Lower lobe of right lung (tissue), 2 donors: Measurements from ENCODE around the gene RASD1. TPM values are rescaled to one million over a fixed set of nuclear protein-coding genes. Genes with fewer than 3 reads are reported as not detected.
A peak's percentile ranks its signal among the peaks of the same experiment; 100 is the strongest.

Experiments used
- ATAC-seq, 2 donors: fragments of 200-7000 bp; cut with Tn5 transposase; one replicate each; pipeline ENCODE4 v1.9.1; 2020 to 2022; ENCODE audit warnings: mild to moderate bottlenecking in 2 of 2, moderate library complexity in 2 of 2
- DNase-seq: peaks from one replicate; pipeline ENCODE4 v3.0.0-alpha.2; 2020
- H3K27ac ChIP-seq: fragments of 200-600 bp; one replicate; pipeline ENCODE4 v1.8.0; 2022
- H3K27me3 ChIP-seq: fragments of 200-600 bp; one replicate; pipeline ENCODE4 v1.8.0; 2022; ENCODE audit warnings: low read depth
- H3K36me3 ChIP-seq: fragments of 200-600 bp; one replicate; pipeline ENCODE4 v1.8.0; 2022; ENCODE audit warnings: mild to moderate bottlenecking
- H3K4me1 ChIP-seq: fragments of 200-600 bp; one replicate; pipeline ENCODE4 v1.8.0; 2022
- H3K4me3 ChIP-seq: fragments of 200-600 bp; one replicate; pipeline ENCODE4 v1.8.0; 2022; ENCODE audit warnings: mild to moderate bottlenecking
- H3K9me3 ChIP-seq: fragments of 200-600 bp; one replicate; pipeline ENCODE4 v1.8.0; 2022
- CTCF ChIP-seq: fragments of 200-600 bp; IDR thresholded peaks from one replicate; pipeline ENCODE4 v1.8.0; 2022; ENCODE audit warnings: antibody characterized with exemption, mild to moderate bottlenecking
- intact Hi-C: fragments of 100-400 bp; cut with DNase I; formaldehyde crosslinking; loops from one replicate; pipeline ENCODE4 v1.11.0; 2022
- total RNA-seq: library from RNA; stranded (reverse); fragmentation: NEBNext Ultra II Directional; extraction: Animal tissue kit (Norgen Biotek cat#: 25700); gene quantifications from one replicate; pipeline ENCODE4 v1.2.1, GENCODE V29; 2021
- donor health status: DM: no; HTN: yes; CAD: no; lungs with severe emphysema.

Gene RASD1
- total RNA-seq, 1 donor from 2014 or later: 24.6 TPM

- ATAC-seq (no peak), DNase-seq (no peak)
- intact Hi-C loops: no loop called here
- Histone ChIP-seq H3K27me3 (no peaks in the 10 kb centered on the region), H3K9me3 (no peaks in the 10 kb centered on the region), H3K27ac (no peak overlapping the region), H3K4me1 (peaks cover 16% of the 10 kb centered on the region), H3K36me3 (no peaks in the 10 kb centered on the region), H3K4me3 (no peak overlapping the region)
- no peak for TF ChIP-seq CTCF
Observed at GRCh38 chr17:17531156-17531555, 35.0 kb upstream of the RASD1 start.

- Histone ChIP-seq H3K4me1 (peaks cover 12% of the 10 kb centered on the region), H3K36me3 (no peaks in the 10 kb centered on the region), H3K9me3 (no peaks in the 10 kb centered on the region), H3K4me3 (no peak overlapping the region), H3K27me3 (no peaks in the 10 kb centered on the region), H3K27ac (no peak overlapping the region)
- ATAC-seq: no peak
- intact Hi-C loops: no loop called here
- no peak for TF ChIP-seq CTCF
- no peak for DNase-seq
Observed at GRCh38 chr17:17528696-17529652, 32.8 kb upstream of the RASD1 start.

GRCh38 chr17:17527956-17528500 is 31.8 kb upstream of the RASD1 start:
- Histone ChIP-seq H3K27me3 (no peaks in the 10 kb centered on the region), H3K36me3 (no peaks in the 10 kb centered on the region), H3K4me3 (no peak overlapping the region), H3K27ac (no peak overlapping the region), H3K4me1 (peaks cover 12% of the 10 kb centered on the region), H3K9me3 (no peaks in the 10 kb centered on the region)
- DNase-seq (no peak), ATAC-seq (no peak)
- no peak for TF ChIP-seq CTCF
- intact Hi-C loops: no loop called here

- Histone ChIP-seq H3K9me3 (no peaks in the 10 kb centered on the region), H3K36me3 (no peaks in the 10 kb centered on the region), H3K4me3 (no peak overlapping the region), H3K27ac (no peak overlapping the region), H3K4me1 (peaks cover 12% of the 10 kb centered on the region), H3K27me3 (no peaks in the 10 kb centered on the region)
- DNase-seq: no peak
- TF ChIP-seq CTCF: no peak
- intact Hi-C loops: no loop called here
- ATAC-seq: peak; percentile 62 to 72
Observed at GRCh38 chr17:17527534-17527933, 31.3 kb upstream of the RASD1 start.

- no peak for DNase-seq
- H3K36me3 ChIP-seq: no peaks in the 10 kb centered on the region
- no peak overlapping the region for H3K27ac ChIP-seq
- H3K27me3 ChIP-seq: no peaks in the 10 kb centered on the region
- peak; percentile 37 to 54 for ATAC-seq
- TF ChIP-seq CTCF: no peak
- no peak overlapping the region for H3K4me3 ChIP-seq
- H3K9me3 ChIP-seq: no peaks in the 10 kb centered on the region
- peaks cover 12% of the 10 kb centered on the region for H3K4me1 ChIP-seq
- intact Hi-C loops: no loop called here
Observed at GRCh38 chr17:17526369-17526768, 30.2 kb upstream of the RASD1 start.
